Measurements from ENCODE around the gene AFF3. TPM values are rescaled to one million over a fixed set of nuclear protein-coding genes. Genes with fewer than 3 reads are reported as not detected.

AFF3 gene
- total RNA-seq, 6 experiments from 2014 or later: 1.3 to 7.3 (median 6.4) TPM

- H3K27ac ChIP-seq: peak overlapping the region; percentile 64 to 92 (median 66)
- H3K4me1 ChIP-seq: peaks cover 0 to 25% (median 0%) of the 10 kb centered on the region in 4 donors
- DNase-seq: peak; percentile 67 to 84 (median 79)
- 34% methylated on average over 7 of the region's 7 CpGs for WGBS (ENCODE audit: insufficient coverage, low coverage, low lambda C conversion rate, missing lambda C conversion rate)
- H3K36me3 ChIP-seq: no peaks in the 10 kb centered on the region
- ATAC-seq: peak; percentile 85 to 93 (median 90)
- H3K27me3 ChIP-seq: no peaks in the 10 kb centered on the region
- peak overlapping the region; percentile 17 to 55 (median 27) for H3K4me3 ChIP-seq
- TF ChIP-seq CTCF (IDR thresholded peaks at IDR 0.05): no peak
- peak; percentile 13 for TF ChIP-seq POLR2A (IDR thresholded peaks at IDR 0.05)
- H3K9me3 ChIP-seq: no peaks in the 10 kb centered on the region
- intact Hi-C loops (cut with DNase I): no loop called here
Measured at GRCh38 chr2:99940963-99941362, 201.4 kb downstream of the AFF3 start.

- peaks cover 0 to 25% (median 0%) of the 10 kb centered on the region in 4 donors for H3K4me1 ChIP-seq
- peak overlapping the region; percentile 1 to 55 (median 27) for H3K4me3 ChIP-seq
- TF ChIP-seq POLR2A (IDR thresholded peaks at IDR 0.05) (no peak), CTCF (IDR thresholded peaks at IDR 0.05) (no peak)
- 13% methylated on average over 1 of the region's 1 CpG for WGBS (ENCODE audit: insufficient coverage, low coverage, low lambda C conversion rate, missing lambda C conversion rate)
- H3K36me3 ChIP-seq: no peaks in the 10 kb centered on the region
- no peaks in the 10 kb centered on the region for H3K9me3 ChIP-seq
- intact Hi-C loops (cut with DNase I): no loop called here
- ATAC-seq (peak; percentile 44 to 63 (median 60)), DNase-seq (no peak)
- no peaks in the 10 kb centered on the region for H3K27me3 ChIP-seq
- peak overlapping the region; percentile 64 to 92 (median 66) for H3K27ac ChIP-seq
Measured at GRCh38 chr2:99939135-99939534, 203.3 kb downstream of the AFF3 start.

GRCh38 chr2:99938250-99938649 is 204.1 kb downstream of the AFF3 start:
- TF ChIP-seq POLR2A (IDR thresholded peaks at IDR 0.05) (no peak), CTCF (IDR thresholded peaks at IDR 0.05) (no peak)
- no peaks in the 10 kb centered on the region for H3K36me3 ChIP-seq
- no peak for DNase-seq
- H3K9me3 ChIP-seq: no peaks in the 10 kb centered on the region
- ATAC-seq: no peak
- intact Hi-C loops (cut with DNase I): no loop called here
- H3K4me3 ChIP-seq: no peak overlapping the region
- WGBS (ENCODE audit: insufficient coverage, low coverage, low lambda C conversion rate, missing lambda C conversion rate): 71% methylated on average over 2 of the region's 3 CpGs
- H3K27ac ChIP-seq: peak overlapping the region in 1 of 3 donors; percentile 92
- no peaks in the 10 kb centered on the region for H3K27me3 ChIP-seq
- peaks cover 0 to 25% (median 0%) of the 10 kb centered on the region in 4 donors for H3K4me1 ChIP-seq

GRCh38 chr2:99936065-99936464 is 206.3 kb downstream of the AFF3 start:
- Histone ChIP-seq H3K27me3 (no peaks in the 10 kb centered on the region), H3K27ac (no peak overlapping the region), H3K36me3 (no peaks in the 10 kb centered on the region), H3K4me3 (no peak overlapping the region), H3K9me3 (no peaks in the 10 kb centered on the region), H3K4me1 (peaks cover 0 to 21% (median 0%) of the 10 kb centered on the region in 4 donors)
- ATAC-seq (no peak), DNase-seq (no peak)
- TF ChIP-seq CTCF (IDR thresholded peaks at IDR 0.05) (no peak), POLR2A (IDR thresholded peaks at IDR 0.05) (no peak)
- WGBS (ENCODE audit: insufficient coverage, low coverage, low lambda C conversion rate, missing lambda C conversion rate): 86% methylated on average over 2 of the region's 3 CpGs
- intact Hi-C loops (cut with DNase I): no loop called here

- intact Hi-C loops (cut with DNase I): no loop called here
Measured at GRCh38 chr2:99935662-99936061, 206.7 kb downstream of the AFF3 start.

More at GRCh38 chr2:99935662-99936061, 206.7 kb downstream of the AFF3 start:
- no peak overlapping the region for H3K4me3 ChIP-seq
- no peak for TF ChIP-seq CTCF (IDR thresholded peaks at IDR 0.05)
- TF ChIP-seq POLR2A (IDR thresholded peaks at IDR 0.05): no peak
- DNase-seq: no peak
- 77% methylated on average over 5 of the region's 5 CpGs for WGBS (ENCODE audit: insufficient coverage, low coverage, low lambda C conversion rate, missing lambda C conversion rate)
- no peaks in the 10 kb centered on the region for H3K36me3 ChIP-seq
- H3K9me3 ChIP-seq: no peaks in the 10 kb centered on the region
- H3K4me1 ChIP-seq: peaks cover 0 to 21% (median 0%) of the 10 kb centered on the region in 4 donors
- H3K27ac ChIP-seq: no peak overlapping the region
- no peak for ATAC-seq
- H3K27me3 ChIP-seq: no peaks in the 10 kb centered on the region

Data from right lobe of liver (tissue), 6 donors.